Stimulated activated CD4-positive, alpha-beta T cell treated with anti-CD3 and anti-CD28 coated beads, Interleukin-1b, Interleukin-23, amount 100 ng/mL, for 1 hour (primary cell): ENCODE results near the gene CLSTN1.
"Not testable (repeated sequence)": the region's sequence is repeated elsewhere in the genome, so short reads cannot be mapped to it uniquely, and the experiment has no call there.

Experiments
- DNase-seq, 2 donors: peaks; one replicate each; pipeline ENCODE4 v3.0.0-alpha.2; 2020; ENCODE audit warnings: low read depth in 2 of 2

CLSTN1 gene

DNA sequence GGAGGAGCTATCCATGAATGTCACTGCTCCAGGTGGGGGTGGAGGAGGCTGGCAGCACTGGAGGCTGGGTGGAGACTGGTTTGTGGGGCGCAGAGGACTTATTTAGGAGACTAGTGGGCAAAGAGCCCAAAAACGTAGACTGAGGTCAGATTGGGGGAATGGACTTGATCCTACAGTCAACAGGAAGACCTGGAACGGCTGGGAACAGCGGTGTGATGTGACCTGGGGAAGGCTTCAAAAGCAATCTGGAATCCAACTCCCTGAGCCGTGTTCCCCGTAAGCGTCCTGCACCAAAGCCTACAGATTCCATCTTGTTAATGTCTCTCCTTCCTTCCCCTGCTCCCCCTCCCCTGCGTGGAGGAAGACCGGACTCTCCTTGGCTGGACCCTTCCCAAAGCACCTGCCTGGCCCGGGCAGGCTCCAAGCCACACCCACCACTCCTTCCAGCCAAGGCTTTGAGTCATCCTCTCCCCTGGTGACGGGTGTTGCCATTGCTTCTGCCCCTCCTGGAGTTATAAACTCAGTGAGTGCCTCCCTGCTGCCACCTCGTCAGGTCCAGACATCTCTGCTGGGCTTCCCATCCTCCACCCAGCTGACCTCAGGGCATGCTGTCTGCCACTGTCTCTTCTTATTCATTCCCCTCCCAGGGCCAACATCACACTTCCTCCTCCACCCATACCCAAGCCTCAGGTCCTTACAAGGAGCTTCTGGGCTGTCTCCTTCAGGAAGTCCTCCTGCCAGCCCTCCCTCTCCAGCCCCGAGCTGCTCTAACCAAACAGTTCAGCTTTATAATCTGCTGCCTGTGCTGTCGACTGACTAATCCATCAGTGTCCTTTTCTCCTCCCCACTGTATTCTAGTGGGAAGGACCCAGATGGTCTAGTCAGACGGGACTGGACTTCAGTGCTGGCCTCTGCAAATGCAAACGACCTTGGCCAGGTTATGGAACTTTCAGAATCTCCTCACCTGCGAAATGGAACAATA lies 1.6 kb upstream of the CLSTN1 start:
- no peak for DNase-seq

DNA sequence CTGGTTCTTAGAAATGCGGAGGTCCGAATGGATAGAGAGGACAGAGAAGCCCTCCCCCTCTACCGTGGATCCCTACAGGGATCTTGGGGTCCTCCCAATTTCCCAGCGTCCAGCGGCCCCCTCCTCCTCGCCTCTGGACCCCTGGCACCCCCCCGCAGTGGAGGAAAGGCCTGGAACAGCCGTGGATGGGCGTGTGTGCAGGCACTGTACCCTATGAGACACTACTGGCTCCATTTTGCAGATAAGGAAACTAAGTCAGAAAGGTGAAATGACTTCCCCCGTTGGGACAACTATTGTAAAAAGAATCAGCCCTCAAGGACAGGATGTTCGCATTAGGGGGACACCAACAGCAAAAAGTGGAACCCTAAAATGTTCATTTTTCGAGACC lies 931 bp upstream of the CLSTN1 start:
- DNase-seq: no peak

DNA sequence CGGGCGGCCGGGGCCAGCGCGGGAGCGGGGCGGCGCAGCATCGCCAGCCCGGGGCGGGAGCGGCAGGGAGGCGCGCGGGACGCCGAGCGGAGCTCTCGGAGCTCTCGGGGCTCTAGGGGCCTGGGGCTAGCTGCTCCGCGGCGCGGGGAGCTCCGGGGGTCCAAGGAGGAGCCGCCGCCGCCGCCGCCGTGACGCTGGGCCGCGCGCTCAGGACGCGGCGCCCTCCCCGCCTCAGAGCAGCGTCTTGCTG lies 147 bp downstream of the CLSTN1 start:
- no peak for DNase-seq

DNA sequence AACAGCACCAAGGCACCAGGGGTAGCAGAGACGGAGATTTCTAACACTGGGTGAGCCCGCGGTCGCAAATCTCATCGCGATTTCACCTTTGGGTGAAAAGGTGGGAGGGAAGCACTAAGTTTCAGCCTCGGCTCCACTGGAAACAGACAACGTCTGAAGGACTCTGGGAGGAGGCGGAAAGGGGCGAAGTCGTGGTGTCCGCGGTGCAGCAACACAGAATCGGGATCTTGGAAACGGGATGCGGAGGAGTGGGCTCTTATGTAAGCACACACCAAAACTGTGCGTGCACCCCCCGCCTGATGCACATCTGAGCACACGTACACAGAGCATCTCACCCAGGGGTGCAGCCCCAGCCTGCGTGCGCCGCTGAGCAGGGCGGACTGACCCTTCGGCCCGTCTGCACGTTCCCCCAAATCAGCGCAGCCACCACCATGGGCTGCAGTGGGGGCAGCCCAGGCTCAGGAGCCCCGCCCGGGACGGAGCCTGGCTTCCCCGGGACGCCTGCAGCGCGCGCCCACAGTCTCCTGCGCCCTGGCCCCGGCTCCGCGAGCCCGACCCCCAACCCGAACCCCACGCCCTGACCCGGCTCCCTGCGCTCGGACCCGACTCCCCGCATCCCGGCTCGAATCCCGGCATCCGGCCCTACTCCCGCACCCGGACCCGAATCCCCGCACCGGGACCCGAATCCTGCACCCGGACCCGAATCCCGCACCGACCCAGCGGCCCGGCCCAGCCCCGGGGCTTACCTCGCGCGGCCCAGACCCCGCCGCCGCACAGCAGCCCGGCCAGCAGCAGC lies 670 bp downstream of the CLSTN1 start:
- no peak for DNase-seq

DNA sequence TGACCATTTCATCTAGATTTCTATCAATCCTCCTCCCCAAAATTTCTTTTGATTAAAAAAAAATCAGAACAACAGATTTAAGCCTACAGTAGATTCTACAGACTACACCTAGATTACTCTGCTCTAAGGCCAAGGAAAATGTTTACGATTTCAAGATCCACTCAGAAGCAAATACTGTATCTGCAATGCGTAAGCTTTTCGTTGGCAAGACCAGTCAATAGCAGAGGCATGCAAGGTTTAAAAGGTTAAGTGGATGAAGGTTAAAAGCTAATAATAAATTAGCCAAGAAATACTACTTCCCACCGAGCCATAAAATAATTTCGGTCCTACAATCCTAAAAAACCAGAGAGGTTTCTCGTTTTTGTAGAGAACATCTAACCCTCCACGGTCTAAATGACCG lies 1.3 kb downstream of the CLSTN1 start:
- DNase-seq: no peak

DNA sequence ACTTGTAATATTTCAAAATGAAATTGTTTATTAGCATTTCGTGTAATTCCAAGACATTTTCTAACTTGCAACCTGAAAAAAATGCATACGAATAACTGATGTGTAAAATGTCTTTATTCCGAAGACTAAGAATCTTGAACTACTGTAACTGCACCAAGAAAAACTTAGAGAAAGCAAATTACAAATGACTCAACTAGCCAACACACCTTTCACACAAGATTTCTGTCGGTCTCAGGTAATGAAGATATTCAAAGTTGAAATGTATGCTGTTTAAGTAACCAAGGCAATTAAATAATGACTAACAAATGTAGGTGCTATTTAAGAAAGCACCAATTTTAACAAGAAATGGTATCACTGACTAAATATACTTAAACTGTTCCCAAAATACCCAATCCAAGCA lies 2.1 kb downstream of the CLSTN1 start:
- DNase-seq: no peak

DNA sequence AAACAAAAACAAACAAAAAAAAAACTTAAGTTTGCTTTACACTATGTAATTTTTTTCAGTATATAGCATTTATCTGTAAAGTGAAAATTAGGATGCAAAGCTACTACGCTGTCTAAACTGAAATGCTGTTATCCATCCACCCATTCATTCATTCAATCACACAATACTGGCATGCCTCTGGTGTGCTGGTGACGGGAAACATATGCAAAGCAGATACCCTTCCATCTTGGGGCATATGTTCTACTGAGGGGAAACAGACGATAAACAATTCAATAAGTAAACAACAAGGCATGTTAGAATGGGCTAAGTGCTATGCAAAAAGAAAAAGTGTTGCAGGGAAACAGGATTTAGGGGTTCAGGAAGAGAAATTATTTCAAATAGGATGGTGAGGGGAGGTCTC lies 3.2 kb downstream of the CLSTN1 start:
- no peak for DNase-seq

DNA sequence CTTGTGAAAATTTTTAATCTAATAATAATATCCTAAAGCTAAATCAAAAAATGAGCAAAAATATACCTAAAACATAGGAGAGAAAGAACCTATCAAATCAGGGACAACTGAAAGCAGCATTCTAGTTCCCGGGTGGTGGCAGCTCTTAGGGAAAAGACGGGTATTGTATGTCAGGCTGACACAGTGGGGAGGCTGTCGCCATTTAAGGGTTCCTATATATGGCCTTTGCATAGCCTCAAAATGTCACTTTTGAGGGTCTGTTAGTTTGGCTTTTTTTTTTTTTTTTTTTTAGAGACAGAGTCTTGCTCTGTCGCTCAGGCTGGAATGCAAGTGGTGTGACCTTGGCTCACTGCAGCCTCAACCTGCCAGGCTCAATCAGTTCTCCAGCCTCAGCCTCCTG lies 6.0 kb downstream of the CLSTN1 start:
- DNase-seq: no peak

DNA sequence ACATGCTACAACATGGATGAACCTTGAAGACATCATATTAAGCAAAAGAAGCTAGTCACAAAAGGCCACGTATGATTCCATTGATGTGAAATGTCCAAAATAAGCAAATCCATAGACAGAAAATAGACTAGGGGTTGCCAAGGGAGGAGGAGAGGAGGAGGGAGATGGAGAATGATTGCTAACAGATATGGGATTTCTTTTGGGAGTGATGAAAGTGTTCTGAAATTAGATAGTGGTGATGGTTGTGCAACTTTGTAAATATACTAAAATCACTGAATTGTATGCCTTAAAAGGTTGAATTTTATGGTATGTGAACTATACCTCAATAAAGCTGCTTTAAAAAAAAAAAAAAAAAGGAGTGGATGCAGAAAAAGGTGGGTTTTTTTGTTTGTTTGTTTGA lies 7.6 kb downstream of the CLSTN1 start:
- DNase-seq: no peak

DNA sequence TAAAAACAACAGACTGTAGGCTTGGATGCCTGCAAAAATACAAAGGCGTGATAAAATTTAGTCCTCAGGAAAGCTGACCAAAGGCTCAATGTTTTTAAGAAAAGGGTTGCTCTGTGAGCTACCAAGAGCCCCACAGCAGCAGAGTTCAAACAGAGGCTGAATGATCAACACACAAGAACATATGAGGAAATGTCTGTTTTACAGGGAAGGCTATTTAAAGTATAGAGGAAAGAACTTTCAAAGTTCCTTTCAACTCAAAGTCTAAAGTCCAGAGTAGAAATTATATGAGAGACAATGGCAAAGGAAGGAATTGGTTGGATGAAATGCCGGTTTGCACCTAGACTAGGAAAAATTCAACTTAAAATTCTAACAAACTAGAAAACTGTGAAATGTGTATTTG lies 8.6 kb downstream of the CLSTN1 start:
- no peak for DNase-seq

DNA sequence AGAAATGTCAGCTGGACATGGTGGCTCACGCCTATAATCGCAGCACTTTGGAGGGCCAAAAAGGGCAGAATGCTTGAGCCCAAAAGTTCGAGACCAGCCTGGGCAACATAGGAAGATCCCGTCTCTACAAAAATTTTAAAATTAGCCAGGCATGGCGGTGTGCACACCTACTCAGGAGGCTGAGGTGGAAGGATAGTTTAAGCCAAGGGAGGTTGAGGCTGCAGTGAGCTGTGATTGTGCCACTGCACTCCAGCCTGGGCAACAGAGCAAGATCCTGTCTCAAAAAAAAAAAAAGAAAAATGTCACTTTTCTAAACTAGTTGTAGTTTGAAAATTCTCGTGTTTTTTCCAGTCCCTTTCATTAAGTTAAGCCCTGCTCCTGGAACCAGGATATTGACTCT lies 9.1 kb downstream of the CLSTN1 start:
- DNase-seq: no peak

DNA sequence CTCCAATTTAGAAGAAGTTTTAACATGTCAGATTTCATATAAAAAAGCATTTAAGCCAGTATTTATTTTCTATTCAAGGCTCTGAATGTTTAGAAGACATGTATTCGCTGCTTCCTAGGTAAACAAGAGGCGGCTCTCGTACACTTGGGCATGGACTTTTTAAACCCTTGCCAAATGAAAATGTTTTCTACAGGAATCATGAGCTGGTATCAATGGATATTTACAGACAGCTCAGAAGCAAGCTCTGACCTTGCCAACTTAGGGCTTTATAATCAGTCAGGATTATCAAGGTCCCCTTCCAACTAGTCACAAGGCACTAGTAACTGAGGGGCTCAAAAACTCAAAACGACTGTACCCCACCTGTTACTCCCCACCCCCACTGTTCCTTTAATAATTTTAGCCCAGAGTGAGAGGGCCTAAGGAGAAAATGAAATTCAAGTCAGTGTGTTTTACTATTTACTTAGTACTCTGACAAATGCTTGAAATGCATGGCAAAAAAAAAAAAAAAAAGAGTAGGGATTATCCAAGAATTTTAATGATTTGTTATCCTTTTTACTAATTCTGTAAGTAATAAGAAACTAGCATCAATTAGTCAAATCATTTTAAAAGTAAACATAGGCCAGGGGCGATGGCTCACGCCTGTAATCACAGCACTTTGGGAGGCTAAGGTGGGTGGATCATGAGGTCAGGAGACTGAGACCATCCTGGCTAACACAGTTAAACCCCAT lies 12.4 kb downstream of the CLSTN1 start:
- no peak for DNase-seq

DNA sequence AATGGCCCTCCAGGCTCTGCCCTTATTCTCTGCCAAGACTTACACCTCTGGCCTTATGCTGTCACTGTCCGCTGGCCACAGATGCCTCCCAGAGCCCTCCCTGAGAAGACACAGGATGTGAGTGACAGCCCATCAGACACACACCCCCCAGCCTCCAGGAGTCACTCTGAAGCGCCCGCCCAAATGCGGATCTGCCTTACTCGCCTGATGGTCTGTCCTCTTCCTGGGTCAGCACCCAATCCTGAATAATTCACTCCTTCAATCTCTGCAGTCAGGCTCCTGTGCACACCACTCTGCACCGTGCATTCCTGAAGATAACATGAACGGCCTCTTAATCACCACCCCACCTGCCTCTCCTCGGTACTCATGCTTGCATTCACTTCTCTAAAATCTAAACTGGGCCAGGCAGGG lies 14.7 kb downstream of the CLSTN1 start:
- DNase-seq: no peak

DNA sequence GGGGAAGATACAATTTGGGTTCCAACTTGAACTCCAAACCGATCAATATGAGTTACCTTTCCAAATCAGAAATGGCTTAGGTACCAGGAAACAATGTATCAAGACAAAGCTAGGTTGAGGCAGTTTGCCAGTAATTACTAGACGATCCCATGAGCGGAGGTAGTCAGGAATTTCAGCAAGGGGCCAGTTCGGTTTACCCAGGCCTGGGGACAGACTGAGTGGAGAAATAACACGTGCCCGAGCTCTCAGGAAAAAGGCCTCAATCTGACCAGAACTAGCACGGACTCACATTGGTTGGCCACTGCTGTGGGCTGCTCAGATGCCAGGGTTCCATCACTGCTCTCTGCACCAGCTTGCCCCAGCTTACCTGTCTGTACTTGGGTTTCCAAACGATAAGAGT lies 15.3 kb downstream of the CLSTN1 start:
- no peak for DNase-seq

DNA sequence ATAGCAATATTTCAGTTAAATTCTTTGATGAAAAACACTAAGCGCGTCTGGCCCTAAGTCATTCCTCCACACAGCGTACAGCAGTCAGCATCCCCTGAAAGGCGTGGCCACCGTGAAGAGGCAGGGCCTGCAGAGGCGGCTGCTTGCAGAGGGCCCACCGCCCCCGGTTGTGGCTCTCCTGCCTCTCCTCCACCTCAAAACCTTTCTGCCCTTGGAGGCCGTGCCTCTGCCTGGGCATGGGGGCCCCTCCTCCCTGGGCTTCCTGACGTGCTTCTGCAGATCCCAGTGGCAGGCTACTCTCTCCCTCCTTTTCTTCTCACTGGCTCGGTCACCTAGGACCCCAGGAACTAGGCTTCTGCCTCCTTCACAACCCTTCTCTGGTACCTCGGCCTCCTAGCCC lies 16.2 kb downstream of the CLSTN1 start:
- no peak for DNase-seq

DNA sequence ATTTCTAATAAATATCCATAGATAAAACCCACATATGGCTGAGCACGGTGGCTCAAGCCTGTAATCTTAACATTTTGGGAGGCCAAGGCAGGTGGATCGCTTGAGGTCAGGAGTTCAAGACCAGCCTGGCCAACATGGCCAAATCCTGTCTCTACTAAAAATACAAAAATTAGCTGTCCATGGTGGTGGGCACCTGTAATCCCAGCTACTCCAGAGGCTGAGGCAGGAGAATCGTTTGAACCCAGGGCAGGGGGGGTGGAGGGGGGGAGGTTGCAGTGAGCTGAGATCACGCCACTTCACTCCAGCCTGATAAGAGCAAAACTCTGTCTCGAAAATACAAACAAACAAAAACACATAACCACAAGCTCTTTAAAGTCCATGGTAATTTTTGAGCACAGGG lies 17.8 kb downstream of the CLSTN1 start:
- not testable (repeated sequence) for DNase-seq

DNA sequence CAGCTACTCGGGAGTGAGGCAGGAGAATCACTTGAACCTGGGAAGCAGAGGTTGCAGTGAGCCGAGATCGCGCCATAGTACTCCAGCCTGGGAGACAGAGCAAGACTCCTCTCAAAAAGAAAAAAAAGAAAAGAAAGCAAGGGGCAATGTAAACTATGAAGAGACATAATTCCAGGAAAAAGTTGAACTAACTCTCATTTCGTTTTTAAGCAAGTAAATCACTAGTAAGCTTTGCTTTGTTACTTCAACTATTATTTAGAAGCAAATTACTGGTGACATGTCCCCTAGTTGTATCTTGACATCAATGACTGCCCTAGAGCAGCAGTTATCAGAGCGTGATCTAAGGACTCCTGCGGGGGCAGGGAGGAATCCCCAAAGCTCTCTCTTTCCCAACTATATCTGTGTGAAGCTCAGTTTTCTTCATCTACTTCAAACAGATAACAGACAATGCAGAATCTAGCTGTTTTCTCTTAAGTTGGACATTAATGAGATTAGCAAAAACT lies 18.7 kb downstream of the CLSTN1 start:
- DNase-seq: no peak

DNA sequence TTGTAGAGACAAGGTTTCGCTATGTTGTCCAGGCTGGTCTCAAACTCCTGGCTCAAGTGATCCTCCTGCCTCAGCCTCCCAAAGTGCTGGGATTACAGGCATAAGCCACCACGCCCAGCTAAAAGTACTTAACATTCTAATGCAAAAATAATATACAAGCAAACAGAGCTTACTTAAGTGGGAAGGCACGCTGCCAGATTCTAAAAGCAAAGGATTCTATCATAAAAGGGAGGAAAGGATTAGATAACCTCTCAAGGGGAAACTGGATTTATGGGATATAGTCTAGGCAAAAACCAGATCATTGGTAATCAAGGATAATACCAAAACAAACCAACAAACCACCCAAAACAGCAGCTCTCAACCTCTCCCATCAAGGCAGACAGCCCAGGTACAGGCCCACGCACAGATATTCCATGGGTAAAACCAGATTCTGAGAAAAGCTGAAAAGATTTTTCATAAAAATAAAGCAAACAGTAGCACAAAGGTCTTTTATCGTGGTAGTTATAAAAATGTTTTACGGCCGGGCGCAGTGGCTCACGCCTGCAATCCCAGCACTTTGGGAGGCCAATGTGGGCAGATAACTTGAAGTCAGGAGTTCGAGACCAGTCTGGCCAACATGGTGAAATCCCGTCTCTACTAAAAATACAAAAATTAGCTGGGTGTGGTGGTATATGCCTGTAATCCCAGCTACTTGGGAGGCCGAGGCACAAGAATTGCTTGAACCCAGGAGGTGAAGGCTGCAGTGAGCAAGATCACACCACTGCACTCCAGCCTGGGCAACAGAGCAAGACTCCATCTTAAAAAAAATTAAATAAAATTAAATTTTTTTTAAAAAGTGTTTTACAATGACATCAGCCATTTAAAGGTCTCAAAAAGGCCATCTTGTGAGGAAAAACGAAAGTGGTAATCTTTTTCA lies 20.5 kb downstream of the CLSTN1 start:
- not testable (repeated sequence) for DNase-seq

DNA sequence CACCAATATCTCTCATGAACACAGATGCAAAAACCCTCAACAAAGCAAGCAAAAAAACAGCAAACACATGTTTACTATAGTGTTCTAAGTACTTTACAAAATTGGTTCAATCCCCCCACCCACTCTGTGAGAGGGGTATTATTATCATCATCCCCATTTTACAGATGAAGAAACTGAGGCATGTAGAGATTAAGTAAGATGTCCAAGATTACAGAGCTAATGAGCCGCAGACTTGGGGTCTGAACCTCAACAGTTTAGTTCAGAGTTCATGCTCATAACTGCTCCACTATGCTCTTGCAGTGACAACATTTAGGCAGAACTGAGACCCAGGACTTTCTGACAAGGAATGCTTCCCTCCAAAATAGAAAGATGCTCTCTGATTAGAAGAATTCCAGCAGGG lies 21.9 kb downstream of the CLSTN1 start:
- no peak for DNase-seq

DNA sequence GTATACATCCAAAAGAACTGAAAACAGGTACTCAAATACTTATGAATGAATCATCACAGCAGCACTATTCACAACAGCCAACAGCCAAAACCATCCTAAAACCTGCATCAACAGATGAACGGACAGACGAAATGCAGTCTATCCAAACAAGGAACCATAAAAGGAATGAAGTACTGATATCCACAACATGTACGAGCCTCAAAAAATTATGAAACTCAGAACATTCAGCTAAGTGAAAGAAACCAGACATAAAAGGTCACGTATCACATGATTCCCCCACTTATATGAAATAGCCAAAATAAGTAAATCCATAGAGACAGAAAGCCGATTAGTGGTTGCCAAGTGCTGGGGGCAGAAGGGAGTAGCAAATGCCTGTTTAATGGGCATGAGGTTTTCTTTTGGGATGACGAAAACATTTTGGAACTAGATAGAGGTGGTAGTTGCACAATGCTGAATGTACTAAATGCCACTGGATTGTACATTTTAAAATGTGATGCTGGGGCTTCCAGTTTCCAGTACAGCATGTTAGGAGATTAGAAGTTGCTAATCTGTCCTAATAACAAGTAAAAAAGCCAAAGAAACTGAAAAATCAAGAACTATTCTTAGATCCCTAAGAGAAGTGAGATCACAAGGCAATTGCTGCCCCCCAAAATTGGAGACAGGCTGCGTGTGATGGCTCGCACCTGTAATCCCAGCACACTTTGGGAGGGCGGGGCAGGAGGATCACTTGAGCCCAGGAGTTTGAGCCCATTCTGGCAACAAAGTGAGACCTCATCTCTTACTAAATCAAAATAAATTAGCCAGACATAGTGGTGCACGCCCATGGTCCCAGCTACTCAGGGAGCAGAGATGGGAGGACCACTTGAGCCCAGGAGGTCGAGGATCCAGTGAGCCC lies 25.3 kb downstream of the CLSTN1 start:
- DNase-seq: no peak
